GM19035 (cell line): ENCODE measurements around the gene WSCD2.
"Not testable (repeated sequence)": the region's sequence is repeated elsewhere in the genome, so short reads cannot be mapped to it uniquely, and the experiment has no call there.

Experiments used
- ATAC-seq: cut with Tn5 transposase; IDR thresholded peaks from one replicate; pipeline ENCODE4 v1.9.1; 2021; ENCODE audit not compliant: unreplicated experiment

The WSCD2 gene

GRCh38 chr12:108193493-108193892 is 64.4 kb downstream of the WSCD2 start:
- no peak for ATAC-seq

DNA sequence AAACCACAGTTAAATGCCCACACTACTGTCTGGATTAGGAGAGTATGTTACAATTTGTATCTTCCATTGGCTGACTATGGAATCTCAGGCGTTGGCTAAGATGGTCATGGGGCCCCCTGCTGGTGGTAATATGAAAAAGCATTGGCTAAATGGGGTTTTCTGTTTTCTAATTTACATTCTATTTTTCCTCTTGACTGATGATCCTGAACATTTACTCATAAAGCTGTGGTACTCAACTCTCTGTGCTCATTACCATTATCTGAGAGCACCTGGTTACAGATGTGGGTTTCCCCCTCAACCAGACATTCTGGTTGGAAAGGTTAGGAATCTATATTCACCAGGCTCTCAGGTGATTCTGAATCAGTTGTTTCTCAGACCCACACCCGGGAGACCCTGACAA is 64.8 kb downstream of the WSCD2 start:
- no peak for ATAC-seq

DNA sequence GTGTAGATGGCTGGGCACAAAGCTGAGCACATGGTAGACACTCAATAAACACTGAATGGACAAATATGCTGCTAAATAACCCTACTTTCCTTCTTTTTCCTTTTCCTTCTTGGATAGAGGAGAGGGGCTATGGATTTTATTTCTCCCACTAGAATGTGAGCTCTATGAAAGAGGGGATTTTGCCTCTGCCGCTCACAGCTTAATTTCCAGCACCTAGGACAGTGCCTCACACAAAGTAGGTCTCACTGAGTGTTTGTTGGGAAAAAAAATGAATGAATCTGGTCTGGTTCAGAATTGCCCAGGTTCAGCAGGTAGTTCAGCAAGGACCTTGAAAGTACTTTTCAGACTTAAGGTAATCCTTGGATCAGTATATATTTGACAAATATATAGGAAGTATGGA is 65.5 kb downstream of the WSCD2 start:
- ATAC-seq = no peak

GRCh38 chr12:108196319-108196718 is 67.2 kb downstream of the WSCD2 start:
- ATAC-seq = no peak

- no peak for ATAC-seq
Observed at GRCh38 chr12:108196921-108197320, 67.8 kb downstream of the WSCD2 start.

- ATAC-seq = no peak
Observed at GRCh38 chr12:108198043-108198442, 69.0 kb downstream of the WSCD2 start.

DNA sequence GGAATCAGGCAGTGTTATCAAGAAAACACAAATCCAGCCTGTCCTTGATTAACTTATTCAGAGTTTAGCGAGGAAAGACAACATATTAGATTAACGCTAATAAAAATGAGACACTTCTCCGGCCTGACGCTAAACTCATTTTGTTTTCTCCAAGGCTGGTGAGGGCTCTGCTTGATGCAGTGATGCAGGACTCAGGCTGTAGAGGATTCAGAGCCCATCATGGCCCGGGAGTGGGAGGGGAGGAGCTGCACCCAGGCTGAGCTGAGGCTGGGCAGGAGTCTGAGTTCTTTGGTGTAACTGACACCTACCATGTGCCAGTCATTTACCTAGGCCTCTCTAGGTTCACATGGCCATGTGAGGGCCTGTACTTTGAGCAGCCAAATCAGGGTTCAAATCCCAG is 70.0 kb downstream of the WSCD2 start:
- ATAC-seq = no peak

GRCh38 chr12:108201808-108202207 is 72.7 kb downstream of the WSCD2 start:
- no peak for ATAC-seq

DNA sequence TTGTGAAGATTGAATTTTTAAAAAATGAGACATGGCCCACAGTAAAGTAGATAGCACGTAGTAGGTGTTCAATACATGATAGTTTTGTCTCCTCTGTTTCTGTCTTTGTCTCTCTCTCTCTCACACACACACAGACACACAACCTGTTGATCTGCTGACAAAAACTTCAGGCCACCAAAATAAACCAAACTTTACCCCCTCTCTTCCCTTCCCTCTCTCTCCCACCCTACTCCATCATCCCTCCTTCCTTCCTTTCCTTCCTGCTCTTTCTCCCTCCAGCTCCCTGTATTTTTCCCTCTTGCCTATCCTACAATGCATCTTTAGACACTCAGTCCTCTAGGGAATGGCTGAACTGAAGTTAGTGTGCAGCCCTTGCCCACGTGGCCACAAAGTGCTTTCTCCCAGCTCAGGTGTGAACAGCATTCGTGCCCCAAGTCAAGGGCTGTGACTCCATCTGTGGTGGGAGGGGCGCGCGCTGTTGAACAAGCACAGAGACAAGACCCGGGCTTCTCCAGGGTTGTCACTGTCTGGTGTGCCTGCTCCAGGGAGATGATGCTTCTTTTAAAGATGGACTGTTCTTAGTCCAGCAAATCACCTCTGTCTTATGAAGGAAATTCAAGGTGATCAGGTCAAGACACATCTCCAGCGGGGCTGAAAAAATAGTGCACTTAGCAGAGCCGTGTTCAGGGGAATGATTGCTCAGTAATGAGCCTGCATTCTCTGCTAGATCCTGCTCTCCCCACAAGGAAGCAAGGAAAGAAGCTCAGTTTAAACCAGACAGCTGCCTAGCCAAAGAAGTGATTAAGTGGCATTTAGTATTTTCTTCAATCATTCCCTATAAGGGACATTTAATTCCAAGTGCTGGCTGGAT is 75.3 kb downstream of the WSCD2 start:
- ATAC-seq = no peak

GRCh38 chr12:108205864-108206263 is 76.8 kb downstream of the WSCD2 start:
- no peak for ATAC-seq

DNA sequence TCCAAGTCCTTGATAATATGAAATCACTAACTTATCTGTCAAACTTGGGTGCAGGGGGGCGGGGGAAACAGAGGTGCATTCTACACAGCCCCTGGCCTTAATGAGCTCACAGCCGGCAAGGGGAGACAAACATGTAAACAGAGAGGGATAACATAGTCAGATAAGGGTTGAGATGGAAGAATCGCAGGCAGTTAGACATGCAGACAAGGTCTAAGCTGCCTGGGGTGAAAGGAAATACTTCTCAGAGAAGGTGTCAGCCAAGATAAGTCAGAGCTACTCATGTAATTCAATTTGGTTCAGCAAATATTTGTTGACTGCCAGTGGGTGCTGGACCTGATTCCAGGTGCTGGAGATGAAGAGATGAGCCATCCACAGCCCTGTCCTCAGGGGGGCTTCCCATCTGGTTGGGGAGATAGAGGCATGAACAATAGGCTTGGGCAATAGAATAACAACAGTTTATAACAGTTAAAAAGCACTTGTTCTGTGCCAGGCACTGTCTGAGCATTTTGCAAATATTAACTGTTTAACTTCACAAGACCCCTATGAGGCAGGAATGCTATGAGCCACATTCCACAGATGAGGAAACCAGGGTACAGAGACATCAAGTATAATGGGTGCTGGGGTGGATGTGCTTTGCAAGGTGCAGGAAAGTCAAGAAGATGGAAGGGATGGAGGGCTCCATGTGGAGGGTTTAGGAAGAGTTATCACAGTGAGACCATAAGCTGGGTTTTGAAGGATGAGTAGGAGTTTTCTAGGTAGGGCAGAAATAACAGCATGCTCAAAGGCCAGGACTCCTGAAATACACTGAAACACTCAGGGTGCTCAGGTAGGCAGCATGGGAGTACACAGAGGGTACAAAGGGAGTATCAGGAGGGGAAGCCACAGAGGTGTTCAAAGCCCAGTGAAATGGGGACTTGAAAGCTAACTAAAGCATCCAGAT is 79.0 kb downstream of the WSCD2 start:
- ATAC-seq = no peak

- no peak for ATAC-seq
Observed at GRCh38 chr12:108210001-108210400, 80.9 kb downstream of the WSCD2 start.

DNA sequence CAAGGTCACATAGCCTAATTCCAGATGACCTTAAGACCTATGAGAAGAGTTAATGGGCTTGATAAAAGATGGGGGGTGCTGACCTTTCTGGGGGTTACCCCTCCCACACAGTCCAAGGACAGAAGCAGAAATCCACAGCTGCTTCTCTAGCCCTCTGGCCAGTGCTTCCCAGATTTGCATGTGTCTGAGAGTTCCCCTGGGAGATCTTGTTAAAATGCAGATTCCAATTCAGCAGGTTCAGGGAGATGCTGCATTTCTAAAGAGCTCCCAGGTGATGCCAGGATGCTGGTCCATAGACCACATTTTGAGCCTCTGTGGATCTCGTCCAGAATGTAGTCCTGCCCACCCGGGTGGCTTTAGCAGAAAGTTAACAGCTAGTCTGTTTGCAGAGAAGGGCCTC is 82.1 kb downstream of the WSCD2 start:
- ATAC-seq = no peak

DNA sequence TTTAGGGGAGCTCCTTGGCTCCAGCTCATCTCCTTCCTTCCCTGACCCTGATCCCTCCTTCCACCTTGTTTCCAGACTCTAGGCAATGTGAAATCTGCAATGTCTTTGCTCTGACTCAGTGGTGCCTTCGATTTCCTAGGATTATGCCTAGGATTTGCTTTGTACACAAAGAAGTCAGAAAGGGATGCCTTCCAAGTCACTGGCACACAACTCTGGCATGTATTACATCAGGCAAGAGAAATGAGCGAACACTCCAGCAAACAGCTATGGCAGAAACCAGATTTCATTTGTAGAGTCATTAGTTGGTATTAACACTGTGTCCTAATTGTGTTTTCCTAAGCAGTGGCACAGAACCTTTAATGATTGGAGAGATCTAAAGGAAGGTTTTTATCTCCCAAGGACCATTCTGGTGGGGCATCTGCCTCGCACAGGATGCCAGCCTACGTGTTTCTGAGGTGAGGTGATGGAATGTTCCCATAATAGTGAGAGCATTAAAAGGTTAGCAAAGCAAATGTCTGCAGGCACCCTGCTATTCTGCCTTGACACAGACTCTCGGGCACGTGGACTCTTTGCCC is 84.9 kb downstream of the WSCD2 start:
- no peak for ATAC-seq

GRCh38 chr12:108214486-108214885 is 85.4 kb downstream of the WSCD2 start:
- no peak for ATAC-seq

DNA sequence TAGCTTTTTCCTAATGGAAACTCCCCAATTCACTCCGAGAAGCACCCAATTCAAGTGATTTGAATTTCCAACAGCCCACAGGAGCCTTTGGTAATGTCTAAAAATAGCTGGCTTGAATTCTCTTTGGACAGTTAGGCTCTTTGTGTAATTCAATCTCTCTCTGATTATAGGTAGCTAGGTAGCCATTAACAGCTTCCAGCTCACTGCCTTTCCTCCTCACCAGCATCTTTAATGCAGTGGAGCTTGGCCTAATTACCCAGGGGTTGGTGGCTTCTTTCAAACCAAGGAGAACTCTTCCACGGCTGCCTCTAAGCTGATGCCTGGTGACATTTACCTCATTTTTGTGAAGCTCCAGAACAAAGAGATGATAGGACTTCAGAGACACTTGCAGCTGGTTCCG is 86.4 kb downstream of the WSCD2 start:
- no peak for ATAC-seq

DNA sequence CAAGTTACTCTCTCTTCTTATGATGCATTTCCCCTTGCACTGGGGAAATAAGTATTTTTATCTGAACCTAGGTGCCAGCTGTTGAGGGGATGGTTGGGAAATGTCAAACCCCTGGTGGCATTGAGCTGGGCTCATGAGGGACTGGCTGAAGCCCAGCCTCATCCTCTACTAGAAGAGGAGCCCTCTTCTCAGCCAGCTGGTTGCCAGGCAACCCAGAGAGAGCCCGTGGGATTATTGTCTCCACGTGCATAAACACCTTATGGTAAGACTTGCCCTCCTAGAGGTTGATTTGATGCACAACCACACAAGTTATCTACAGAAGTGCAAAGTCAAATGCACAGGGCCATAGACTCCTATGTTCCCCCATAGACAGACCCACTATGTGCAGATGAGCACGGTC is 89.8 kb downstream of the WSCD2 start:
- no peak for ATAC-seq

GRCh38 chr12:108225101-108225500 is 96.0 kb downstream of the WSCD2 start:
- not testable (repeated sequence) for ATAC-seq

- no peak for ATAC-seq
Observed at GRCh38 chr12:108226866-108227265, 97.8 kb downstream of the WSCD2 start.

DNA sequence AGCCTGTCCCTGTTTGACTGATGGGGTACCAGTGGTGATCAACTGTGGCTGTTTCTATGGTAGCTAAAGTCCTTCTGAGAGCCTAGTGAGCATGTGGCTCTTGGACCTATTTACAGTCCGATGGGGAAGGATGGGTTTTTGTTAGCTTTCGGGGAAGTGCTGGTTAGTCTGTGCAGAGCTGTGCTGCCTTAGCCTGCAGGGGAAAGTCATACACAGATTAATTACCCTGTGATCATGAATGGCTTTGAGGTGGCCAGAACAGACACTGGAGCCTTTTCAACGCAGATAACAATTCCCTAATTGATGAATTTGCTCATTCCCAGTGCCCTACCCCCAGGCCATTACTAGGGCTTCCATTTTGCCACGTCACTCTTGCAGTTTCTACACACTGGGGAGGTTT is 99.7 kb downstream of the WSCD2 start:
- no peak for ATAC-seq

DNA sequence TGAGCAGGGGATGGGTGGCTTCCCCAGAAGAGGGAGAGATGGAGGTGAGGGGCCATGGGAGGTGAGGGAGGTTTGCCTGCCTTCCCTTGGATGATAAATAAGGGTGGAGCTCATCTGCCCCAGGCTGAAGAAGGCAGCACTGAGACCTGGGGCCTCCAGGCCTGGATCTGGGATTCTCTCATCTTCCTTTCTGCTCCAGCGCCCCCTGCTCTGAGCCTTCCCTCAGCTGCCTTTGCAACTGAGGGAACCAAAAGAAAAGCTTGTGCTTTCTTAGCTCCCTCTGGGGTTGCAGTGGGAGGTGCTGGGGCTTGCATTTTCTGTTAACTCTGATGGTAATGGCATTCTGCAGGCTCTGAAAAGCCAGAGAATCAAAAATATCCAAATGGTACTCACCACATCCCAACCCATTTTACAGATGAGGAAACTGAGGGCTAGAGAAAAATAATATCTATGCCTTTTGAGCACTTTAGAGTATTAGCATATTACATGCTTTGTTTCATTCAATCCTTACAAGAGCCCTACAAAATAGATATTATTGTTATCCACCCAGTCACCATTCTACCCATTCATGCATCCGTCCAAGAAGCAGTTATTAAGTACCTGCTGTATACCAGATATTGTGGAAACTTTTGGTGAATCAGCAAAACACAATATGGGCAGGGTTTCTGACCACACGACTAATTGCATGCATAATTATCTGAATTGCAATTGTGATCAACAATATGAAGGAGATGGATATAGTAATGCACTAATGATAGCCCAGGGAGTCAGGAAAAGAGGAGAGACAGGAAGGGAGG is 102.2 kb downstream of the WSCD2 start:
- ATAC-seq = no peak
